Osteoblast (primary cell): Measurements from ENCODE around the gene YPEL3. TPM values are rescaled to one million over a fixed set of nuclear protein-coding genes. Genes with fewer than 3 reads are reported as not detected.

ENCODE experiments used
- DNase-seq: peaks from one replicate; pipeline ENCODE4 v3.0.0; 2011; ENCODE audit warnings: low spot score, mixed read lengths; ENCODE audit not compliant: insufficient read length; ENCODE audit errors: missing footprints
- H2AFZ ChIP-seq: 2 replicates; pipeline ENCODE4 v1.6.0; 2011; ENCODE audit warnings: mild to moderate bottlenecking, low read length
- H3K27ac ChIP-seq: 2 replicates; pipeline ENCODE4 v1.5.1; 2011; ENCODE audit warnings: mild to moderate bottlenecking, low read depth, low read length, moderate library complexity
- H3K27me3 ChIP-seq: 2 replicates; pipeline ENCODE4 v1.6.0; 2012; ENCODE audit warnings: mild to moderate bottlenecking, control low read depth, inconsistent platforms, low read length, moderate library complexity; ENCODE audit not compliant: insufficient read depth
- H3K36me3 ChIP-seq: 2 replicates; pipeline ENCODE4 v1.5.1; 2011; ENCODE audit warnings: mild to moderate bottlenecking, low read length, control low read depth, moderate library complexity; ENCODE audit not compliant: insufficient read depth
- H3K4me1 ChIP-seq: 2 replicates; pipeline ENCODE4 v1.5.1; 2011; ENCODE audit warnings: mild to moderate bottlenecking, low read length, control low read depth, moderate library complexity; ENCODE audit not compliant: insufficient read depth
- H3K4me2 ChIP-seq: 2 replicates; pipeline ENCODE4 v1.6.0; 2011; ENCODE audit warnings: mild to moderate bottlenecking, low read length; ENCODE audit not compliant: insufficient read depth
- H3K4me3 ChIP-seq: fragments of 200-600 bp; sonication (generic); 3 replicates; pipeline ENCODE4 v1.5.1; 2012; ENCODE audit warnings: mild to moderate bottlenecking, low read length, inconsistent platforms; ENCODE audit not compliant: insufficient read depth
- H3K79me2 ChIP-seq: 2 replicates; pipeline ENCODE4 v1.6.0; 2012; ENCODE audit warnings: mild to moderate bottlenecking, low read length, control low read depth, inconsistent platforms; ENCODE audit not compliant: insufficient read depth
- H3K9me3 ChIP-seq: 2 replicates; pipeline ENCODE4 v1.5.1; 2011; ENCODE audit warnings: low read depth, low read length, control low read depth
- H4K20me1 ChIP-seq: 2 replicates; pipeline ENCODE4 v1.6.0; 2012; ENCODE audit warnings: mild to moderate bottlenecking, low read length, control low read depth; ENCODE audit not compliant: insufficient read depth
- CTCF ChIP-seq: IDR thresholded peaks from 2 replicates; pipeline ENCODE4 v1.5.1; 2011; ENCODE audit warnings: mild to moderate bottlenecking, low read depth, low read length, moderate library complexity; ENCODE audit errors: extremely low read depth
- total RNA-seq: library from RNA; depleted of rRNA; stranded (reverse); fragments of >200 nt; gene quantifications from 2 replicates; pipeline ENCODE4 v1.2.3, GENCODE V29; 2012

Gene YPEL3
- total RNA-seq, 1 donor: 28.2 TPM

GRCh38 chr16:30068333-30068732 is 27.7 kb downstream of the YPEL3 start:
- H2AFZ ChIP-seq: no peak overlapping the region
- H3K4me2 ChIP-seq: peak overlapping the region; percentile 29
- peak; percentile 68 for DNase-seq
- no peak overlapping the region for H3K4me3 ChIP-seq
- H3K27me3 ChIP-seq: no peaks in the 10 kb centered on the region
- peaks cover 68% of the 10 kb centered on the region for H3K79me2 ChIP-seq
- TF ChIP-seq CTCF: no peak
- H4K20me1 ChIP-seq: peaks cover 56% of the 10 kb centered on the region
- peaks cover 69% of the 10 kb centered on the region for H3K36me3 ChIP-seq
- peaks cover 48% of the 10 kb centered on the region for H3K4me1 ChIP-seq
- no peaks in the 10 kb centered on the region for H3K9me3 ChIP-seq
- H3K27ac ChIP-seq: peak overlapping the region; percentile 43

DNA sequence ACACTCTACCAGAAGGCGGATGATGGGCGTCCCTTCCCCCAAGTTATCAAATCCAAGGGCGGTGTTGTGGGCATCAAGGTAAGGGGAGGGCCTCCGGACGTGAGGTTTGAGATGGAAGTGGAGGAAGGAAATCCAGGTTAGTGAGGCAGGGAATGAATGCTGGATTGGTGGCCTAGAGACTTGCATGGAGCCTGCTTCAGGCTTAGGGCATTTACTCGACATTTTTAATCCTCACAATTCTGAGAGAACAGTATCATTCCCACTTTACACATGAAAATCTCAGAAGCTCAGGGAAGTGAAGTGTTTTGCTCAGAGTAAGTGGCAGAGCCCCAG is 28.5 kb downstream of the YPEL3 start:
- Histone ChIP-seq H3K9me3 (no peaks in the 10 kb centered on the region), H3K4me3 (peak overlapping the region; percentile 95), H2AFZ (no peak overlapping the region), H3K27ac (peak overlapping the region; percentile 96), H3K27me3 (no peaks in the 10 kb centered on the region), H3K79me2 (peaks cover 68% of the 10 kb centered on the region), H3K4me2 (peak overlapping the region; percentile 99), H4K20me1 (peaks cover 56% of the 10 kb centered on the region), H3K36me3 (peaks cover 61% of the 10 kb centered on the region), H3K4me1 (peaks cover 50% of the 10 kb centered on the region)
- no peak for TF ChIP-seq CTCF
- no peak for DNase-seq

DNA sequence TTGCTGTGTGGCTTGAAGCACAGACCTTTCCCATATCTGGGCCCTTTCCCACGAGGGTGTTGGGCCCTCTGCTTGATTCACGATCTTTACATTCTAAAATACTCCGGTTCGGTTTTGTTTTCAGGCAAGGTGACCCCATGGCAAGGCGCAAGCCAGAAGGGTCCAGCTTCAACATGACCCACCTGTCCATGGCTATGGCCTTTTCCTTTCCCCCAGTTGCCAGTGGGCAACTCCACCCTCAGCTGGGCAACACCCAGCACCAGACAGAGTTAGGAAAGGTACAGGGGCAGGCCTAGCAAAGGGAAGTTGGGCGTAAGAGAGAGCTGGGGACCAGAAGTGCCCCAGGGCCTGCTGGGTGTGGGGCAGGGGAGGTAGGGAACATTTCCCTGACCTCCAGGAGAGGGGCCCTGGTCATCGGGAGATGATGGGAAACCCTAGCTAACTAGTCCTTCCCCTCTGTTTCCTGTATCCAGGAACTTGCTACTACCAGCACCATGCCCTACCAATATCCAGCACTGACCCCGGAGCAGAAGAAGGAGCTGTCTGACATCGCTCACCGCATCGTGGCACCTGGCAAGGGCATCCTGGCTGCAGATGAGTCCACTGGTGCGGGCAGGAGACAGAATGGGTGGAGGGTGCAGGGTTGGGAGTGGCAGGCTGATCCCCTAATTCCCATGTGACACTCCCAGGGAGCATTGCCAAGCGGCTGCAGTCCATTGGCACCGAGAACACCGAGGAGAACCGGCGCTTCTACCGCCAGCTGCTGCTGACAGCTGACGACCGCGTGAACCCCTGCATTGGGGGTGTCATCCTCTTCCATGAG is 29.0 kb downstream of the YPEL3 start:
- Histone ChIP-seq H3K36me3 (peaks cover 55% of the 10 kb centered on the region), H3K27ac (peak overlapping the region; percentile 96), H3K79me2 (peaks cover 65% of the 10 kb centered on the region), H4K20me1 (peaks cover 56% of the 10 kb centered on the region), H3K27me3 (no peaks in the 10 kb centered on the region), H3K4me1 (peaks cover 50% of the 10 kb centered on the region), H2AFZ (no peak overlapping the region), H3K9me3 (no peaks in the 10 kb centered on the region), H3K4me2 (peak overlapping the region; percentile 99), H3K4me3 (peak overlapping the region; percentile 95)
- TF ChIP-seq CTCF: no peak
- DNase-seq: peak; percentile 72

- Histone ChIP-seq H3K9me3 (no peaks in the 10 kb centered on the region), H3K27me3 (no peaks in the 10 kb centered on the region), H3K4me3 (peak overlapping the region; percentile 95), H4K20me1 (peaks cover 52% of the 10 kb centered on the region), H3K4me2 (peak overlapping the region; percentile 99), H3K36me3 (peaks cover 47% of the 10 kb centered on the region), H3K27ac (peak overlapping the region; percentile 96), H3K4me1 (peaks cover 50% of the 10 kb centered on the region), H2AFZ (no peak overlapping the region), H3K79me2 (peaks cover 59% of the 10 kb centered on the region)
- DNase-seq: peak; percentile 97
- no peak for TF ChIP-seq CTCF
These were observed 29.9 kb downstream of the YPEL3 start for GRCh38 chr16:30065943-30066760.
